Panc1 (cell line): Measurements from ENCODE around the gene IL19.

Experiments used
- CTCF ChIP-seq: fragments of 450-650 bp; IDR thresholded peaks from 2 replicates; pipeline ENCODE4 v1.5.1; 2017; ENCODE audit warnings: mild to moderate bottlenecking
- REST ChIP-seq, 2 experiments: IDR thresholded peaks; 2 replicates each; pipeline ENCODE4 v1.6.1; 2011 to 2012; ENCODE audit warnings: low read depth in 2 of 2, control low read depth in 1 of 2, low read length in 1 of 2, mild to moderate bottlenecking in 1 of 2, moderate library complexity in 1 of 2; ENCODE audit not compliant: insufficient read depth in 1 of 2

- TF ChIP-seq CTCF (no peak), REST (IDR thresholded peaks at IDR 0.05; ENCODE audit: insufficient read depth in 1 of 2, low read depth in 2 of 2, low read length in 1 of 2) (no peak)
Measured at GRCh38 chr1:206784471-206784903, 13.9 kb downstream of the IL19 start.
